ENCODE results near the gene NSMCE1. TPM values are rescaled to one million over a fixed set of nuclear protein-coding genes. Genes with fewer than 3 reads are reported as not detected.

Gene NSMCE1
- total RNA-seq, 1 experiment from 2014 or later, result 19.3 TPM

DNA sequence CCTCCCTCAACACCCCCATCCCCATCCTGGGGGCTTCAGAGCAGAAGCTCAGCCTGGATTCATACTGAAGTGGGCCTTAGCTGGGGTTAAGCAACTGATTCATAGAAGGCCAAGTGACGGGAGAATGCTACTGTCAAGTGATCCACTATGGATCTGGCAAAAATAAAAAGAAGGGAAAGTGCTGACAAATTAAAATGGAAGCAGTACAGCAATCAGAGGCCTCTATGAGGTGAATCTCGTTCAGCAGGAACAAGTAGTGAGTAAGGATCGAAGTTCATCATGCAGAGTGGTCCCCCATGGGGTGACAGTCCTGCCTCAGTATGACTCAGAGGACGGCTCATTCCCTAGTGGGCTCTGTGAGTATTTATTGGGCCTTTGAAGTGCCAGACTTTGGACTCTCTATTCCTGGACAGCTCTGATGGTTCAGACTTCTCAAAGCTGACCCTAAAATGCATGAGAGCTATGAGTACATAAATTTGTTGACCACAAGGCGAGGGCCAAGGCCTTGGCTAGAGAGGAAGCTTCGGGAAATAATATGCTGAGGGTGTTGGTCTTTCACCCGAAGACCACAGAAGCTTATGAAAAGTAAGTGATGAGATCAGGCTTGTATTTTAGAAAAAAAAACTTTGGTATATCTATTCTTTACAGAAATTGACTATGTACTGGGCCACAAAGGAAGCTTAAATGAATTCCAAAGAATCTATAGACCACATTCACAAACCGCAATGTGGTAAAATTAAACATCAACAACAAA lies 5.3 kb upstream of the NSMCE1 start:
- H4K5ac ChIP-seq (ENCODE audit: insufficient read length, low read depth, low read length), result no peak overlapping the region
- H3K4me1 Mint-ChIP-seq, result peaks cover 7% of the 10 kb centered on the region in 2 experiments
- no peaks in the 10 kb centered on the region for H4K20me1 ChIP-seq (ENCODE audit: control insufficient read depth, insufficient read depth, insufficient read length)
- no peaks in the 10 kb centered on the region; the same call in 1 of the 2 replicates for H3K4me1 ChIP-seq (ENCODE audit: insufficient read depth, low read length)
- H2AK5ac ChIP-seq (ENCODE audit: insufficient read length, low read length), result no peak overlapping the region
- no peak overlapping the region for H2BK12ac ChIP-seq (ENCODE audit: insufficient read length, low read depth, low read length)
- H3K23ac ChIP-seq (ENCODE audit: insufficient read length, low read depth, low read length), result no peak overlapping the region
- no peaks in the 10 kb centered on the region for H3K79me2 ChIP-seq (ENCODE audit: insufficient read depth, low read length)
- TF ChIP-seq, protein P1, sequence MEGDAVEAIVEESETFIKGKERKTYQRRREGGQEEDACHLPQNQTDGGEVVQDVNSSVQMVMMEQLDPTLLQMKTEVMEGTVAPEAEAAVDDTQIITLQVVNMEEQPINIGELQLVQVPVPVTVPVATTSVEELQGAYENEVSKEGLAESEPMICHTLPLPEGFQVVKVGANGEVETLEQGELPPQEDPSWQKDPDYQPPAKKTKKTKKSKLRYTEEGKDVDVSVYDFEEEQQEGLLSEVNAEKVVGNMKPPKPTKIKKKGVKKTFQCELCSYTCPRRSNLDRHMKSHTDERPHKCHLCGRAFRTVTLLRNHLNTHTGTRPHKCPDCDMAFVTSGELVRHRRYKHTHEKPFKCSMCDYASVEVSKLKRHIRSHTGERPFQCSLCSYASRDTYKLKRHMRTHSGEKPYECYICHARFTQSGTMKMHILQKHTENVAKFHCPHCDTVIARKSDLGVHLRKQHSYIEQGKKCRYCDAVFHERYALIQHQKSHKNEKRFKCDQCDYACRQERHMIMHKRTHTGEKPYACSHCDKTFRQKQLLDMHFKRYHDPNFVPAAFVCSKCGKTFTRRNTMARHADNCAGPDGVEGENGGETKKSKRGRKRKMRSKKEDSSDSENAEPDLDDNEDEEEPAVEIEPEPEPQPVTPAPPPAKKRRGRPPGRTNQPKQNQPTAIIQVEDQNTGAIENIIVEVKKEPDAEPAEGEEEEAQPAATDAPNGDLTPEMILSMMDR (conservative IDR thresholded peaks at IDR 0.05), result no peak
- H3K9ac ChIP-seq (ENCODE audit: extremely low read depth, insufficient read length, low read length), result no peak overlapping the region
- H3K27me3 ChIP-seq (ENCODE audit: insufficient read depth, low read length), result no peaks in the 10 kb centered on the region
- no peak overlapping the region for H3K4me3 Mint-ChIP-seq
- DNase-seq, result no peak
- H3K9me3 ChIP-seq (ENCODE audit: control insufficient read depth, low read depth, low read length), result no peaks in the 10 kb centered on the region
- H3K27ac Mint-ChIP-seq, result no peak overlapping the region
- no peak overlapping the region for H2BK120ac ChIP-seq (ENCODE audit: low read depth, low read length, poor library complexity, severe bottlenecking)
- H3K4me2 ChIP-seq (ENCODE audit: insufficient read depth, insufficient read length, low read length), result no peak overlapping the region
- H2BK5ac ChIP-seq (ENCODE audit: insufficient read length, low read length), result no peak overlapping the region
- no peak overlapping the region for H2BK20ac ChIP-seq (ENCODE audit: low read depth, low read length, poor library complexity, severe bottlenecking)
- no peak overlapping the region for H3K4ac ChIP-seq (ENCODE audit: low read depth, low read length)
- H2AFZ ChIP-seq (ENCODE audit: low read length), result no peak overlapping the region
- H3K27me3 Mint-ChIP-seq (ENCODE audit: low read depth), result no peaks in the 10 kb centered on the region; the same call in 1 of the 2 replicates
- no peak overlapping the region for H3K56ac ChIP-seq (ENCODE audit: insufficient read length, low read depth, low read length)
- no peaks in the 10 kb centered on the region for H3K23me2 ChIP-seq (ENCODE audit: insufficient read length, low read depth, low read length, poor library complexity, severe bottlenecking)
- H2BK15ac ChIP-seq (ENCODE audit: low read depth, low read length), result no peak overlapping the region
- no peak overlapping the region for H3T11ph ChIP-seq (ENCODE audit: low read length)
- peaks cover 3% of the 10 kb centered on the region in 2 experiments; a peak in 2 of 5 replicates for H3K9me3 Mint-ChIP-seq
- no peak overlapping the region for H3K18ac ChIP-seq (ENCODE audit: insufficient read length, low read depth, low read length)
- H3K79me1 ChIP-seq (ENCODE audit: insufficient read depth, low read depth, low read length, poor library complexity, severe bottlenecking), result no peaks in the 10 kb centered on the region
- H4K8ac ChIP-seq (replicated peaks; ENCODE audit: insufficient read length, low read depth, low read length), result no peak overlapping the region
- no peak overlapping the region for H3K14ac ChIP-seq (ENCODE audit: insufficient read depth, low read length)
- H3K27ac ChIP-seq (ENCODE audit: insufficient read length, low read depth, low read length), result no peak overlapping the region
- peaks cover 2 to 4% (median 3%) of the 10 kb centered on the region in 3 experiments; a peak in 3 of 7 replicates for H3K36me3 Mint-ChIP-seq (ENCODE audit: insufficient read depth in 1 of 3, low read depth in 3 of 3)
- WGBS (ENCODE audit: extremely low coverage, insufficient read length, low lambda C conversion rate), result no CpG with 5 or more reads among the region's 8 CpGs
- H4K91ac ChIP-seq (ENCODE audit: insufficient read length, low read depth, low read length), result no peak overlapping the region

All from H9 (cell line).